ENCODE measurements around the gene XCL2.

GRCh38 chr1:168585937-168586336, 42.1 kb upstream of the XCL2 start:
- TF ChIP-seq OSR1 (CRISPR knock-in tag; IDR thresholded peaks at IDR 0.05) (no peak), ZFP3 (CRISPR knock-in tag; IDR thresholded peaks at IDR 0.05) (no peak), ESRRG (CRISPR knock-in tag; IDR thresholded peaks at IDR 0.05) (no peak), RARB (CRISPR knock-in tag; IDR thresholded peaks at IDR 0.05) (no peak), ZNF70 (CRISPR knock-in tag; IDR thresholded peaks at IDR 0.05) (no peak), GLIS3 (CRISPR knock-in tag; IDR thresholded peaks at IDR 0.05) (no peak), TCF4 (CRISPR knock-in tag; IDR thresholded peaks at IDR 0.05; ENCODE audit: borderline replicate concordance) (no peak), CREB5 (CRISPR knock-in tag; IDR thresholded peaks at IDR 0.05; ENCODE audit: low read depth) (no peak), ISL1 (CRISPR knock-in tag; IDR thresholded peaks at IDR 0.05) (no peak), ZNF8 (CRISPR knock-in tag; IDR thresholded peaks at IDR 0.05) (no peak), BACH2 (CRISPR knock-in tag; IDR thresholded peaks at IDR 0.05; ENCODE audit: borderline replicate concordance) (no peak), ZNF565 (CRISPR knock-in tag; conservative IDR thresholded peaks at IDR 0.05; ENCODE audit: low read depth) (no peak)
- TF ChIP-seq, protein P1, sequence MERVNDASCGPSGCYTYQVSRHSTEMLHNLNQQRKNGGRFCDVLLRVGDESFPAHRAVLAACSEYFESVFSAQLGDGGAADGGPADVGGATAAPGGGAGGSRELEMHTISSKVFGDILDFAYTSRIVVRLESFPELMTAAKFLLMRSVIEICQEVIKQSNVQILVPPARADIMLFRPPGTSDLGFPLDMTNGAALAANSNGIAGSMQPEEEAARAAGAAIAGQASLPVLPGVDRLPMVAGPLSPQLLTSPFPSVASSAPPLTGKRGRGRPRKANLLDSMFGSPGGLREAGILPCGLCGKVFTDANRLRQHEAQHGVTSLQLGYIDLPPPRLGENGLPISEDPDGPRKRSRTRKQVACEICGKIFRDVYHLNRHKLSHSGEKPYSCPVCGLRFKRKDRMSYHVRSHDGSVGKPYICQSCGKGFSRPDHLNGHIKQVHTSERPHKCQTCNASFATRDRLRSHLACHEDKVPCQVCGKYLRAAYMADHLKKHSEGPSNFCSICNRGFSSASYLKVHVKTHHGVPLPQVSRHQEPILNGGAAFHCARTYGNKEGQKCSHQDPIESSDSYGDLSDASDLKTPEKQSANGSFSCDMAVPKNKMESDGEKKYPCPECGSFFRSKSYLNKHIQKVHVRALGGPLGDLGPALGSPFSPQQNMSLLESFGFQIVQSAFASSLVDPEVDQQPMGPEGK (CRISPR knock-in tag; IDR thresholded peaks at IDR 0.05; ENCODE audit: borderline replicate concordance) = no peak

Measured in SK-N-SH treated with all-trans-retinoic acid at 6 μM for 48 hours (cell line).